CD4-positive, alpha-beta T cell treated with Interleukin-2 at 100 ng/mL for 4 hours (primary cell): ENCODE data around the gene LRRC14B.
"Not testable (repeated sequence)": the region's sequence is repeated elsewhere in the genome, so short reads cannot be mapped to it uniquely, and the experiment has no call there.

ENCODE experiments used
- DNase-seq: peaks from one replicate; pipeline ENCODE4 v3.0.0-alpha.2; 2020; ENCODE audit warnings: low spot score

LRRC14B gene

DNA sequence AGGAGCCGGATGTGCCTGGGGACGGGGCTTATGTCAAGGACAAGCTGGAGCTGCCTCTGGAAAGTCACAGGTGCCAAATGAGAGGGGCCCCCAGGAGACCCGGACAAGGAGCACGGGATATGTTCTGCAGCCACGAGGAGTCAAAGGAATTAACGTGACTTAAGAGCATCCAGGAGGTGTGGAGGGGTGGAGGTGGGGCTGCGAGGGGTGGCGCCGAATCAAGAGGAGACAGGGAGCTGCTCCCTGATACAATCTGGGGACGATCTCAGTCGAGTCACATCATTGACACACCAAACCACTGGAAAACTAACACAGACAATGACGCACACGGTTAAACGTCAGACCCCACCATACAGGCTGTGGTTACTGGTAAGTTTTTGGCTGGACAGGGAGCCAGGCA lies 16.3 kb downstream of the LRRC14B start:
- no peak for DNase-seq

DNA sequence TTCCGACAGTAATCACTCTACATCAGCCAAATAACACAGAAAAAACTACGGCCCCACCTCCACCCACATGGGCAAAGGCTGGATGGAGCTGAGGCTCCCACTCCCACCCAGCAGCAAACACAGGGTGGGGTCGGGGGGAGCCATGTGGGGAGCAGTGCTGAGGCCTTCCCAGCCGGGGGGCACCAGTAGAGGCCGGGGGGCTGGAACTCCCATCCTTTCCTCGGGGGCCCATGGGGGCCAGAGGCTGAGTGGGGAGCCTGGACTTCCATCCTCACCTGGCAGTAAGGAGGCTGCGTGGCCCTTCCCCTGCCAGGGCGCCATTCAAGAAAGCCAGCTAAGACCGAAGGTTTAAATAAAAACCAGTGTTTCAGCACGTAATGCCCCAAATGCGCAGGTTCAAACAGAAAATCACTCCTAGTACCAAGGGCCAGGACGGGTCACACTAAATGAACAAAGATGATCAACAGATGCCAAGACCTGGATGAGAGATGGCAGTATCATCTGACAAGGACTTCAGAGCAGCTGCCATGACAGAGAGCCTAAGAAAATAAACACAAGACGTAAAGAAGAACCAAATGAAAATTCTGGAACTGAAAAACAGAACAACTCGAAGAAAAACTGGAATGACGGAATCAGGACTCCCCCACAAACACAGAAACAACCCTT lies 17.3 kb downstream of the LRRC14B start:
- DNase-seq = no peak

DNA sequence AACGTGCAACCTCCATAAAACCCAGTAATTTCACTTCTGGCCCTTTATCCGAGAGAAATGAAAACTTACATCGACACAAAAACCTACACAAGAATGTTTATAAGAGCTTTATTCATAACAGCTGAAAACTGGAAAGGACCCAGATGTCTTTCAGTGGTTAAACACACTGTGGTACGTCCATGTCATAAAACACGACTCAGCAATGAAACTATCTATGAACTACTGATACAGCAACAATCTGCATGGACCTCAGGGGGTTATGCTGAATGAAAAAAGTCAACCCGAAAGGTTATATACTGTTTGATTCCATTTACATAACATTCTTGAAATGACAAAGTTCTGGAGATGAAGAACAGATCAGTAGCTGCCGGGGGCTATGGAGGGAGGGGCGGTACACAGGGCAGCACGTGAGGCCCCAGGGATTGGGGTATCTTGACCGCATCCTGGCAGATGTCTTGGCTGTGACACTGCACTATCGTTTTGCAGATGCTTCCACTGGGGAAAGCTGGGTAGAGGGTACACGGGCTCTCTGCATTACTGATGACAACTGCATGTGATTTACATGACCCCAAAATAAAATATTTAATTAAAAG lies 22.6 kb downstream of the LRRC14B start:
- DNase-seq = no peak

DNA sequence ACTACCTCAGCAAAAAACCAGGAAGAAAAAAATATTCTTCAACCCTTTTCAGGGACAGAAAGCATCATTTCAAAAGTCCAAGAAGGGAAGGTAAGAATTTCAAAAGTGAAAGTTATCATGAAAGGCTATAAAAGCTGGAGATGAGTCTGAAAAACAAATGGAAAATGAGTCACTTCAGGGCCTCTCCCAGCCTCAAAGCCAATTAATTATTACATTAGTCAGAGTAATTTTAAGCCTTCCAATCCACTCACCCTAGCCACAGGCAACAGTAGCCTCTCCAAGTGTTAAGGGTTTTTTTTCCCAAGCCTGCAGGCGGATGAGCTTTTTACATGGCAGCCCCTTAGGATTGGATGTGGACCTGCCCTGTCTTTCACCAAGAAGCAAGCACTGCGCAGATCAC lies 24.0 kb downstream of the LRRC14B start:
- not testable (repeated sequence) for DNase-seq

DNA sequence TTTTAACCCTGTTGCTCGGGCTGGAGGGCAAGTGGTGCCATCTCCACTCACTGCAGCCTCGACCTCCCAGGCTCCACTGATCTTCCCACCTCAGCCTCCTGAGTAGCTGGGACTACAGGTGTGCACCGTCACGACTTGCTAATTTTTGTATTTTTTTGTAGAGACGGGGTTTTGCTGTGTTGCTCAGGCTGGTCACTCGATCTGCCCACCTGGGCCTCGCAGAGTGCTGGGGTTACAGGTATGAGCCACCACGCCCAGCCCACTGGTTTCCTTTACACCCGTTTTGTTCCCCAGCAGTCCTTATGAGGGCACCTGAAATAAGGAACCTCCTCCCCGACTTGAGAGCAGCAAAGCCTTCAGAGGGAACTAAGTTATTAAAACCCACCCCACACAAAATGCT lies 24.8 kb downstream of the LRRC14B start:
- not testable (repeated sequence) for DNase-seq

GRCh38 chr5:217494-218456 lies 26.5 kb downstream of the LRRC14B start, which contains the start of the genes CCDC127 and SDHA:
CCDC127 (minus strand) TSS chr5:218153; CDS start chr5:216849, 1,304 bp downstream.
SDHA (plus strand) TSS chr5:218320; CDS start chr5:218356, 36 bp downstream.
- DNase-seq = peak; percentile 97

- no peak for DNase-seq
Observed at GRCh38 chr5:218457-219291, 27.4 kb downstream of the LRRC14B start.

DNA sequence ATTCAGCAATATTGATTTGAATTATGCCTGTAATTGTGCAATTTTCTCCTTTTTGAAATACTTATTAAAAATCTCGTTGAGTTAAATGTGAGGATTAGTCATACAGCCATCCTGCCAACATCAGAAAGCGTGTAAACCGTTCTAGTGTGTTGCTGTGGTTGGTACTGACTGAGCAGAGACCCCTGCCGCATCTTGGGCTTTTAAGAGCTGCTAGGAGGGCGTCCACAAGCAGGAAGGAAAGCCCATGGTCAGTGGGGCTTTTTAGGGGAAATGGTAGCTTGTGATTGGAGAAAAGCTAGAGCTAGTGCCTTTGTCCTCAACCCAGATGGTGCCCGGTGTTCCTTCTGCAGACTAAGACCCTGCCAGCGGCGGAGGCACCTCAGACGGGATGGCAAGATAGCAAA lies 28.2 kb downstream of the LRRC14B start:
- DNase-seq = peak; percentile 39

- DNase-seq = peak; percentile 47
Observed at GRCh38 chr5:219991-220390, 28.7 kb downstream of the LRRC14B start.

- not testable (repeated sequence) for DNase-seq
Observed at GRCh38 chr5:222951-223715, 31.8 kb downstream of the LRRC14B start.

DNA sequence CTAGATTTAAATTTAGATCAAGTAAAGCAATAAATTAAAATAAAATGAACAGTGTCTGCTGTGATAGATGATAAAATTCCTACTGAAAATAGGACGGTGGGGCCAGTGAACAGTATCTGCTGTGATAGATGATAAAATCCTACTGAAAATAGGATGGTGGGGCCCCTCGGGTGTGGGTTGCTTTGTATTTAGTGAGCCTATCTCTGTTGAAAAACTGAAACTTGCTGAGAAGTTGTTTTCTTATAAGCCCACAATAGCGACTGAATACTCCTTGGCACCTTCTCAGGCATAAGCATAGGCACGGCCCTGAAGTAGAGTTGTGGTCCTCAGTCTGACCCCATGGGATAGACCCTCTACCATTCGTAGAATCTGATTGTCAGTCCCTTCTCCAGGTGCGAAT lies 32.5 kb downstream of the LRRC14B start:
- no peak for DNase-seq

GRCh38 chr5:225334-225733 lies 34.0 kb downstream of the LRRC14B start:
- DNase-seq = no peak

DNA sequence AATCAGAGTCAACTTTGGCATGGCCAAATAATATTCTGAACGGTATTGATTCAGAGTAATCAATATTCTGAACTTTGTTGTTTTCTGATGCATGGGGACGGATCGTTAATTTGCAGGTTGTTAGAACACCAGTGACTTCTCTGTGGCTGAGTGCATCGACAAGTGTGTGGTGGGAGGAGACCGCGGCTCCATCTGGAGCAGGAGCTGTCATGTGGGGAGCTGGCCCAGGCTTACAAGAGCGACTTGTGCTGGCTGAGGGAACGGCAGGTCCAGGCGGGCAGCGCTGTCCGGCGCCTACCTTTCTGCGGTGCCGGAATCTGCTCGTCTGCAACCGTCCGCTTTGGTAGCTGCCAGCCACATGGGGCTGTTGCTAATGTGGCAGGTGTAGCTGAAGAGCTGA lies 36.1 kb downstream of the LRRC14B start:
- not testable (repeated sequence) for DNase-seq

- DNase-seq = no peak
Observed at GRCh38 chr5:228886-229285, 37.6 kb downstream of the LRRC14B start.

DNA sequence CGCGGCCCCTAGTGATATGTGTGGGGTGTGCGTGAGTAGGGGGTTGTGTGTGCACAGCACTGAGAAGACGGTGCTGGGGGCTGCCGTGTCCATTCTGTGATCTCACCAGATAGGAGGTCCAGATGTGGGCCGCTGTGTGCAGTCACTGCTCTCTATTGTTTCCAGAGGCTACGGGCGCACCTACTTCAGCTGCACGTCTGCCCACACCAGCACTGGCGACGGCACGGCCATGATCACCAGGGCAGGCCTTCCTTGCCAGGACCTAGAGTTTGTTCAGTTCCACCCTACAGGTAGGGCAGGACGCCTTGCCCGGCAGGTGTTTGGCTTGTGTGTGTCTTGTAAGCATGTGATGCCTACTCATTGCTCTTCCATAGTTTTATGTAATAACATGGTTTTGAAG lies 39.4 kb downstream of the LRRC14B start:
- DNase-seq = no peak

DNA sequence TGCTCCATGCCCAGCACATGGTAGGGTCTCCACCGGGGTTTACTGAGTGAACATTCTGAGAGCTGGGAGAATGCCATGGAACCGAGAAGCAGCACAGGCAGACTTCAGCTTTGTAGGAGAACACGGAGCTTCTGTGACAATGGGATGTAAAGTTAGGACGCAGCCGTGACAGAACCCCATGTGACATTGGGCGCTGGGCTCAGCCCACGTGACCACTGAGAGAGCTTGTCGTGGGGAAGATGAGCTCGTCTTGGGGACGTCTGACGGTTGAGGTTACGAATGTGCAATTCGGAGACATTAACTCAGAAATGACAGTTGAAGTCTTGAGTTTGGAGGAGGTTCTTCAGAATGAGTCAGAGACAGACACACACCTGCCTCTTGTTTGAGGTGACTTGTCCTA lies 40.4 kb downstream of the LRRC14B start:
- no peak for DNase-seq

DNA sequence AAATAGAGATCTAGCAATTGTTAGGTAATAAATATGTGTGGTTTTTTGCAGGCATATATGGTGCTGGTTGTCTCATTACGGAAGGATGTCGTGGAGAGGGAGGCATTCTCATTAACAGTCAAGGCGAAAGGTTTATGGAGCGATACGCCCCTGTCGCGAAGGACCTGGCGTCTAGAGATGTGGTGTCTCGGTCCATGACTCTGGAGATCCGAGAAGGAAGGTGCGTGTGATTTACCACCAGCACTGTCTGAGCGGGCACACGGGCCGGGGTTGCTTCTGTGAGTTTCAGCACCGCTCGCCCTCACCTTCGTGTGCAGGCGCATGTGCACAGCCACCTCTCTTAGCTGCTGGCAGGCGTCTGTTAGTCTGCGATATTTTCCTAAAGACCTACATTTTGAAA lies 42.1 kb downstream of the LRRC14B start:
- DNase-seq = not testable (repeated sequence)

GRCh38 chr5:234450-234849 lies 43.2 kb downstream of the LRRC14B start:
- no peak for DNase-seq

- not testable (repeated sequence) for DNase-seq
Observed at GRCh38 chr5:235527-235926, 44.2 kb downstream of the LRRC14B start.

GRCh38 chr5:237931-238330 lies 46.6 kb downstream of the LRRC14B start:
- DNase-seq = not testable (repeated sequence)

DNA sequence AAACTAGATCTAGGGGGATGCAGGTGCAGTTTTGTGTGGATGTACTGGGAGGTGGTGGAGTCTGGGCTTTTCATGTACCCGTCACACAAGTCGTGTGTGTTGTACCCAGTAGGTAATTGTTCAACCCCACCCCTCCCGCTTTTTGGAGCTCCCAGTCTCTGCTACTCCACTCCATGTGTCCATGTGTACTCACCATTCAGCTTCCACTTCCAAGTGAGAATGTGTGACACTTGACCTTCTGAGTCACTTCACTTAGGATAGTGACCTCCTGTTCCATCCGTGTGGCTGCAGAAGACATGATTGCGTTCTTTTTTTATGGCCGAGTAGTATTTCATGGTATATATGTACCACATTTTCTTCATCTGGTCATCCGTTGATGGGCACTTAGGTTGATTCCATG lies 49.3 kb downstream of the LRRC14B start:
- not testable (repeated sequence) for DNase-seq
